Stimulated activated CD8-positive, alpha-beta memory T cell treated with anti-CD3 and anti-CD28 coated beads, Interleukin-15, amount 100 ng/mL, for 24 hours (primary cell): Measurements from ENCODE around the gene CDH23.

Experiments used
- DNase-seq: peaks from one replicate; pipeline ENCODE4 v3.0.0-alpha.2; 2020; ENCODE audit warnings: low read depth

CDH23 gene

DNA sequence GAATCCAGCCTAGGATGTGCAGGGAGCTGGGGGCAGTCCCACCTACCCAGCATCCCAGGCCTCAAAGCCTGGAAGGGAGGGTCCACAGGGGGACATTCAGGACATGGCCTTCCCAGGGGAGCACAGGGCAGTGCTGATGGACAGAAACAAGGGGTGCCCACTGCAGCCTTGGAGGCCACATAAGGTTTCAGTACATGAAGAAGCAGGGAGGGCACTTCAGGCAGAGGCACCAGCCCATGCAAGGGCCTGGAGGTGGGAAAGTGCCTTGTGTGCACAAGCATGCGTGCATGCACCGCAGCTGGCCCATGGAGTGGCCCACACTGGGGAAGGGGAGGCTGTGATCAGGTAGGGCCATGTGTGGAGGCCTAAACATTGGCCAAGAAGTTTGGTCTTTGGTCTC lies 313.8 kb downstream of the CDH23 start:
- no peak for DNase-seq

DNA sequence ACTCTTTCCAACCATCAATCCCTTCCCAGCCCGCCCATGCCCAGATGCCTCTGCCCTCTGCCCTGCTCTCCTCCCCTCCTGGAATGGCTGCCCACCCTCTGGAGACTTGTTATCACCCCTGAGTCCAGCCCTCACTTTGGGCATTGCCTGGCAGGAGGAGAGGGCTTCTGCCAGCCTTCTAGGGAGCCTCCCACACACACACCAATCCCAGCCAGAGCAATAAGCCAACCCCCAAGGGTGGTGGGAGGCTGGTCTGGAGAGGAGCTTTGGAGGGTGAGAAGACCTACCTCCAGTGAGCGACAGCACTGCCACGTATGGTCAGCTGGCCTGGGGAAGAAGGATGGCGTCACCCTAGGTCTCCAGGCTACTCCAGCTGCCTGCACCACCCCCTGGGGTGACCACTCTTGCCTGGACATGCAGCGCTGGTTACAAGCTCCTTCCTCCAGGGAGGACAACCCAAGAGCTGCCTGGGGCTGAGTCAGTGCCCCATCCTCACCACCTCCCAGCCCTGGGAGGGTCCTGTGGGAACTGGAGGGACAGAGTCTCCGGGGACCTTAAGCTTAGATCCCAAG lies 314.4 kb downstream of the CDH23 start:
- no peak for DNase-seq

DNA sequence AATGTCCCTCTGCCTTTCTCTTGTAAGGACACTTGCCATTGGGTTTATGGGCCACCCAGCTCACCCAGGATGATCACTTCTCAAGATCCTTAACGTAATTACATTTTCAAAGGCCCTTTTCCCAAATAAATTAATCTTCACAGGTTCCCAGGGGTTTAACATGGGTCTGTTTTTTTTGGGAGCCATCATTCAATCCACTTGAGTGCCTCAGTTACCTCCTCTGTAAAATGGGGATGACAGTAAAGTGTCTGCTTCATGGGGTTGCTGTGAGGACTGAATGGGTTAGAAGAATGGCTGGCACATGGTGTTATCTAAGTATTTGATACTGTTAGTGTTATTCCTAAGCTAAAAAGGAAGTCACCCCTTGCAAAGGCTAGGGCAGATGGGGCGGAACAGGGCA lies 315.4 kb downstream of the CDH23 start:
- no peak for DNase-seq

DNA sequence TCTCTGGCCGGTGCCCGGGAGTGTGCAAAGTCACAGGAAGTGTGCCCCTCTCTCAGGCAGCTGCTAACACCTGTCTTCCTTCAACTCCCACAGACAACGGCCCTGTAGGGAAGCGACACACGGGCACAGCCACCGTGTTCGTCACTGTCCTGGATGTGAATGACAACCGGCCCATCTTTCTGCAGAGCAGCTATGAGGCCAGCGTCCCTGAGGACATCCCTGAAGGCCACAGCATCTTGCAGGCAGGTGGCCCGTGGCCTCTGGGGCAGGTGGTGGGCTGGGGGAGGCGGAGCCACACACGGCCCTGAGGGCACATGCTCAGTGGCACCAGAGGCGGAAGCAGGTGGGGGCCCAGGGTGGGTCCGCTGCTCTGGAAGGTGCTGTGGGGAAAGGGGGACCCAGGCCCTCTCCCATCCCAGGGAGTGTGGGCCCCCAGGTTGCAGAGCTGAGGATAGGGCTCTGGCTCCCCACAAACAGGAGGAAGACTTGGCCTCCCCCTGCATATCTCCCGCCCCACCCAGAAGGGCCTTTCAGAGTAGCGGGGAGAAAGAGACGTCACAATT lies 315.9 kb downstream of the CDH23 start:
- no peak for DNase-seq

DNA sequence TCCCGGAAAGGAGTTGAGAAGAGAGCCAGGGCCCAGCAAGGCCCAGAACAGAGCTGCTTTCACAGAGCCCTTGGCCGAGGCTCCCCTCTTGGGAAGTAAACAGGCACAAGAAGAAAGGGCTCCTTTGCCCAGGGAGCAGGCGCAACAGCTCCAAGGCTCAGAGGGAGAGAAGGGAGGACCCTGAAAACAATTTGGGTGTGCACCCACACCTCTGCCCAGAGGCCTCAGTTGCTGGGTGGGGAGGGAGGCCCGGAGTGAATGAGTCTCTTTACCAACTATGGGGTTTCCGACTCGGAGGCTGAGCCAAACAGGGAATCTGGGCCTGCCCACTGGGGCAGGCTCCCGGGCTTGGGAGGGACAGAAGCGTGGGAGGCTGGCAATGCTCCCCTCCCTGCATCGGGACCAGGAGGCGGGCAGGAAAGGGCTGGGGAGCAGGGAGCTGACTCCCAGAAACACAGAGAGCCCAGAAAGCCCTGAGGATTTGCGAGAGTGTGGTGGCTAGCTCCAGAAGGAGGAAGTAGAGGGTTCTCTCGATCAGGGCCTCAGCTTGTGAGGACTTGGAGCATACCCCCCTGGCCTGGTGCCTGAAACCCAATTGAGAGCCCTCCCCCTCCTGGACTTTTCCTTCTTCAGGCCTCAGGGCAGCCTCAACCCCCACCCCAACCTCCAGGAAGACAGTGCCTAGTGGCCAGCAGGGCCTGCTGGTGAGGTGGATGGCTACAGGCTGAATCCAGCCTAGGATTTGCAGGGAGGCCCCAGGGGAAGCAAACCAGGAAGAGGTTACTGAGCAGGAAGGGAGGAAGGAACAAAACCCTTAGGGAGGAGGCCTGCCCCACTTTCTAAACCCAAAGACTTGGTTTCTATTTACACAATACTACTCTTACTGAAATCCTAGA lies 316.7 kb downstream of the CDH23 start:
- no peak for DNase-seq

DNA sequence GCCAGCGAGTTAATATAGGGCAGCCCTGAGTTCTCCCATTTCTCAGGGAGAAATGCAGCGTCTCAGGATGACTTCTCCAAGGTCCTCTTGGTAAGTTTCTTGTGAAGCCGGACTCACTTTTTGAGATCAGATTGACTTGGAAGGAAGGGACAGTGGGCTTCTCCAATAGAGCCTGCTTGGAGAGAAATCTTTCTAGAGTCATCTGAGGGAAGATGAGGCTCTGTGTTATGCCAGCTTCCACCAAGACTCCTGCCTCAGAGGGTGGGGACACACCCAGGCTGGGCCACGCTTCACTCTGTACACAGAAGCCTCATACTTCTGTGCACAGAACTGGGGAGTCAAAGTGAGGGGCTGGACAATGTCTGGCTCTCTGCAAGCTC lies 317.3 kb downstream of the CDH23 start:
- no peak for DNase-seq

DNA sequence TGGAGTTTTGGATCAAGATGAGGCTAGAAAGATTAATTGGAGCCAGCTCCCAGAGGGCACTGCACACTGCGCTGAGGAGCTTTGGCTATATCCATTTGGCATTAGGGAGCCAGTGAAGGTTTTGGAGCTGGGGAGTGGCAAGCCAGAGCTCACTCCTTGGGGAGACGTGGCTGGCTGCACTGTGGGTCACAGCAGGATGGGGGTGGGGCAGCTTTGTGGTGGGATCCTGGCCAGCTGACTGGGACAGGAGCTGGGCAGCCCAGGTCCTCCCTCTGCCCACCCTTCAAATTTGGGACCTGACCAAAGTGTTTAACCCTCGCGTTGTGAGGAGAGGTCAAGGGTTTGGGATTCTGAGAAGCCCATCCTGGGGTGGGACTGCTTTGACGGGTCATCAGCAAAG lies 317.9 kb downstream of the CDH23 start:
- no peak for DNase-seq

DNA sequence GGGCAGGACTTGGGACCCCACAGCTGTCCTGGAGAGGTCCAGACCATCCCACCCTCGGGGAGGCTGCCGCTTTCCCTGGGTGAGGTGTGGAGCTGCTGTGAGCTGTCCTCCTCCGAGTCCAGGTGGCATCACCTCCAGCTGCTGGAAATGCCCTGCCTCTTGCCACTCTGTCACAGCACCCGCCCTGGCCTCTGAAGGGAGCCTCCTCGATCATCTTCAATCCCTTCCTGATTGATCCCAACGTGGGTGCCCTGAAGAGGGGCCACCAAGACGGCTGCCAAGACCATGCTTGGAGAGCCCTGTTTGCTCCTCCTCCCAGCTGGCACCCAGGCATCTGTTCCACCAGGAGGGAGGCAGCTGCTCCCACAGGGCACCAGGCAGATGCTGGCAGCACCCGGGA lies 318.3 kb downstream of the CDH23 start:
- DNase-seq = no peak

DNA sequence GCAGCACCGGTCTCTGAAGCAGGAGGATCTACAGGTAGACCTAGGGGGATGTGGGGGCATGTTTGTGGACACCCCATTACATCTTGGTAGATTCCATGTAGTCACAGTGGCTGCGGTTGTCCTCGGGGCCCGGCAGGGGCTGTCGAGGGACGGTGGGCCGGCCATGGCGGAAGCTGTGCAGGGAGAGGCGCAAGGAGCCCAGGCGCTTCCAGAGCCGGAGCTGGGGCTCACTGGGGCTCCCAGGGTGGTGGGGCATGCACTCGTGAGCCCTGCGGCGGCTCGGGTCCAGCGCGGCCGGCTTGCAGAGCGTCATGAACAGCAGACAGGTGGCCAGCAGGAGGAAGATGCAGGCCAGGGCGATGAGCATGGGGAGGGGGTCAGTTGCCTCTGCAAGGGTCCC lies 319.1 kb downstream of the CDH23 start:
- no peak for DNase-seq

DNA sequence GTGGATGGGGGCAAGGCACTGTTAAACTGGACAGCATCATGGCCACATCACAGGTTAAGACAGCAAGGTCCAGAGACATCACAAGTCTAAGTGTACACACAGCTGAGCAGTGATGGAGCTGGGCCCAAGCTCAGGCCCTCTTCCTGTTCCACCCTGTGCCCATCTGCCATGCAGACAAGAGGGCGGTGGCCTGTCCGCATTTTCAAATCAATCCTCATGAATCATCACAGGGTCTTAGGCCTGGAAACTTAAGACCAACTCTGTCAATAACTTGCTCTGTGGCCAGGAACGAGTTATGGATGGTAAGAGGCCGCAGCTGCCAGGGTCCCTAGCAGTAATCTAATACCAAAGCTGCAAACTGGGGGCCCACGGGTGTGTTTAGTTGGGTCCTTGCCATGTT lies 319.7 kb downstream of the CDH23 start:
- no peak for DNase-seq

DNA sequence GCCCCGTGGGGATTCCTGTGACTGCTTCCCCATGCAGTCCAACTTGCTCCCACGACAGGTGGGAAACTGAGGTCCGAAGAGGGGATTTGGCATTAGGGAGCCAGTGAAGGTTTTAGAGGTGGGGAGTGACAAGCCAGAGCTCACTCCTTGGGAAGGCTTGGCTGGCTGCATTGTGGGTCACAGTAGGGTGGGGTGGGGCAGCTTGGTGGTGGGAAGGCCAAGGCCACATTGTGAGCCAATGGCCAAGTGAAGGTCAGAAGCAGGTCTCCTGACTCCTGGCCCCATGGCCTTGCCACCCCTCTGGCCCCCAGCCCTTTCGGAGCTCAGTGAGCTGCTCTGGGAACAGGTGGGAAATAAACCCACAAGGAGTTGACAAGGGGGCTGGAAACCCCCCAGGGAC lies 320.3 kb downstream of the CDH23 start:
- no peak for DNase-seq

DNA sequence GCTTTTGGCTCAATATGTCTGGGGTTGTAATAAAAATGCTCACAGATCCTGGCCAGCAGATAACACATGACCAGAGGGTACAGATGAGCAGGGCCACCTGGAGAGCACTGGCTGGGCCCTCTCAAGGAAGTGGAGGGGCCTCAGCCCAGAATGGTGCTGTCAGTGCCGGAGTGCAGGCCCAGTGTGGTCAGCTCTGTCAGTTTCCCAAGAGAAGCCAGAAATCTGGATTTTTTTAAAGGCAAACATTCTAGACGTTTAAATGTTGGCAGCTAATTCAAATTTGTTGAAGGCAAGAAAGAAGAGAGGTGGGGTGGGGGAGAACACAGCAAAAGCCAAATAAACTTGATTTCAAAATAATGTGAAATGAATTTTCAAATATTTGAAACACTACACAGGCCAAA lies 320.8 kb downstream of the CDH23 start:
- no peak for DNase-seq

DNA sequence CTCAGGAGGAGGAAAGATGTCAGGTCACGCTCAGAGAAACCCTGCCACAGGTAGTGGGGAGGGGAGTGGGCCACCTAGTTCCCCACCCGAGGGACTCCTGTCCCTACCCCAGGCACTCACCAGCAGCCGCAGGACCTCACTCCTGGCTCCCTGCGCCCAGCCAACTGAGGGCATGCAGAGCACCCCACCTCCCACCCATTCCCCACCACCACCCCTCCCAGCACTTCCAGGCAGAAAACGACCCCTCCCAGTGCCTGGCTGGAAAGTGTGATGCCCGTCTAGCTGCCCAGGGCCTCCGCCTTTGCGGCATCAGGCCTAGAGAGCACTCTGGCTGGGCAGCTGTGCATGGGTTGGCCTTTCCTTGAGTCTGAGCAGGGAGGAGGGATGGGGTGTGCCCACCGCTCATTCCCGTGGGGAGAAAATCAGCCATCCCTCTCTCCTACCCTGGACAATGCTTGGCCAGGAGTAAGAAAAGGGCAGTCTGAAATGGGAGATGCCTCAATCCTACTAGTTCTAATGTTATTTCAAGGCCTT lies 321.5 kb downstream of the CDH23 start:
- no peak for DNase-seq

DNA sequence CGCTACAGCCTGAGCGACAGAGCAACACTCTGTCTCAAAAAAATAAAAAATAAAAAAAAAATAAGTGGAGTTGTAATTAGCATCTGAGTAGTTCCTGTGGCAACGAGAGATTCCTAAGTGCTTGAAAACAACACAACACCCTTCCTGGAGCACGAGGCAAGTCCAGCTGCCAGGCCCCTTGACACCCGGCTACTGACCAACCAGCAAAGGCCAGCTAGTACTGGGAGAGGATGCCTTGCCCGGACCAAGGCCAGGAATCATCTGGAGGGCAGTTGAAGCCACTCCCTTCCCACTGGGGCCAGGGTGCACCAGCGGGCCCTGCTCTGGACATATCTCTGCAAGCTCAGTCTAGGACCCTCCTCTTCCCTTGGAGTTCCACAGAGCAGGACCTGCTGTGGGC lies 322.3 kb downstream of the CDH23 start:
- no peak for DNase-seq

DNA sequence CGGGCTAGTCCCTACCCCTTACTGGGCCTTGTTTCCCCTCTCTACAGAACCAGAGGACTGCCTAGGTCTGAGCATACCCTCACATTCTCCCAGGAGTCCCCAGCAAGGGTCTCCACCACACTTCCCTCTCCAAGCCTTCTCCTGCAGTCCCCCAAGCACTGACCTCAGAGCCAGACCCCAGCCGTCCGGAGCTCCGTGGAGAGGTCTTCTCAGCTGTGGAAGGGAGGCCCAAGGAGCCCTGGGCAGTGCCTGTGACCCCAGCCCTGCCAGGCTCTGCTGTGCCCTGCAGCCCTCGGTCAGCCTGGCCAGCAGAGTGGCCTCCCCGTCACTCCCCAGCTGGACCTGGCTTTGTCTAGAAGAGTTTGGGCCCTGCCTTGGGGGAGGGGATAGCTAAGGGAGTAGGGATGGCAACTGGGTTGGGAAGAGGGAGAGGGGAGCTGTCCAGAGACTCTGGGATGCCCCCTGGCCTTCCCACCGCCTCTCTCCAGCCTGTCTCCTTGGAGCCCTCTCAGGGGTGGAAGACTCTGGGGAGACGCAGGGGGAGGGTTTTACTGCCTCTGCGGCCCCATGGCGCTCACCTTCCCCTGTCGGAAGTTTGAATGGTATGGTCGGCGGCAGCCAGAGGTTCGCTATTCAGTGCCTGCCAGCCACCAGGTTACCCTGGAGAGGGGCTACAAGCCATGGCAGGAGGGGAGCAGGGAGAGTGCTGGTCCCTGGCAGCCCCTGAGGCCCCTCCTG lies 322.9 kb downstream of the CDH23 start, which contains the start of gene C10orf105:
TSS of gene C10orf105 (minus strand) at position 315 of the 738 bp plus-strand sequence. CDS start 3,441 bp downstream, outside the sequence.
- no peak for DNase-seq

DNA sequence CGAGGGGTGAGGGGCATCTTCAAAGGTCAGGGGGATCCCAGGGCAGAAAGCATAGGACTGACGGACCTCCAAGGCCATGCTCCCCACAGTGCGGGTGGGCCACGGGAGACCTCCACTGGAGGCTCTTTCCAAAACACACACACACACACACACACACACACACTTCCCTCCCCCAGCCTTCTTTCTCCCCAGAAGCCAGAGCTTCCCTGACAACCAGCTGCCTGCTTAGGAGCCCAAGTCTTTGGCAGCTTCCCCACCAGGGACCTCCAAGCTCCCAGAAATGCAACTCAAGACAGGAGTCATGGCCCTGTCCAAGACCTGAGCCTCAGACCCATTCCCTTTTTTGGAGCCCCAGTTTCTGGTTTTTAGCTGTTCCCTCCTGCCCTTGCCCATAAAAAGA lies 323.6 kb downstream of the CDH23 start:
- DNase-seq = no peak

DNA sequence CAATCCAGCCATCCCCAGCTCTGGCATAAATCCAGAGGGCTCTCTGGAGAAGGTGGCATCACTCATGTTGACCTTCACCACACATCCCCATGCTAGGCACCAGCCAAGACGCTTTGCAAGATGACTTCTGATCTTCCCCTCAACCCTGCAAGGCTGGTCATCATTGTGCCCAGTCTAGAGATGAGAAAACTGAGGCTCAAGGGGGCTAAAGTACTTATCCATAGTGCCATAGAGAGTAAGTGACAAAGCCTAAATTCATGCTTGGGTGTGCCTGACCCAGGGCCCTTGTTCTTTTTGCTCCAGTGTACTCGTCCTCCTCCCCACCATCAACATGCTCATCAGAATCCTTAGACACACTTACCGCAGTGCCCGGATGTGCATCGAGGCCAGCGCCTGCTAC lies 324.6 kb downstream of the CDH23 start:
- no peak for DNase-seq

DNA sequence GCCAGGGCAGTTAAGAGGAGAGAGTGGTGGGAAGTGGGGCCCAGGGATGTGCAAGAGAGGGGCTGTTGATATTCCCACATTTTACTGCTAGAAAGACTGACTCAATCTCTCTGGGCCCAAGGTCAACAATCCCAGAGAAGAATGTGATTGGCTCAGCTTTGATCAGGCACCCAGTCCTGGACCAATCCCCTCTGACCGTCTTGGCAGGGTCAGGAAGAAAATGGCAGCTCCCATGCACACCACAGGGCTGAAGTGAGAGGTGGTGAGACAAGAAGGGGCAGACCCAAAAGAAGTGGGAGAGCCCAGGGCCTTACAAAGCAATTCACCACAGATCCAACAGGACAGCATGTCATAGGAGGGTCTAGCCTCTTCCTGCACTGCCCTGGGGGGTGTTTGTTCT lies 326.1 kb downstream of the CDH23 start:
- DNase-seq = no peak

DNA sequence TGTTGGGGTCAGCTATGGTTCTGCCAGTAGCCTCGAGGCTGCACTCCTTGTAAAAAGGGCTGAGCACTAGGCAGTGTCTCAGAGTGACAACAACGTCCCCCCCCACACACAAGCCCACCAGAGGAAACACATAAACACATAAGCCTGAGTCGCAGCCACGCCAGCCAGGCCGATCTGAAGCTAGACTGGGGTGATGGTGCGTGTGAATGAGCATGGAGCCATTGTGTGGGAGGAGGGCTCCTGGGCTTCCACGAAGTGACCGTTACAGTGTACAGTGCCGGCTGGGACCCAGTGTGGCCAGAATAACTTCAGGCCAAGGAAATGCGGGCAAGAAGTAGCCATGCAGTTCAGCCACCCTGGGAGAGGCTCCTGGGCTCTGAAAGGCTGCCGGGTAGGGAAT lies 326.6 kb downstream of the CDH23 start:
- DNase-seq = no peak

DNA sequence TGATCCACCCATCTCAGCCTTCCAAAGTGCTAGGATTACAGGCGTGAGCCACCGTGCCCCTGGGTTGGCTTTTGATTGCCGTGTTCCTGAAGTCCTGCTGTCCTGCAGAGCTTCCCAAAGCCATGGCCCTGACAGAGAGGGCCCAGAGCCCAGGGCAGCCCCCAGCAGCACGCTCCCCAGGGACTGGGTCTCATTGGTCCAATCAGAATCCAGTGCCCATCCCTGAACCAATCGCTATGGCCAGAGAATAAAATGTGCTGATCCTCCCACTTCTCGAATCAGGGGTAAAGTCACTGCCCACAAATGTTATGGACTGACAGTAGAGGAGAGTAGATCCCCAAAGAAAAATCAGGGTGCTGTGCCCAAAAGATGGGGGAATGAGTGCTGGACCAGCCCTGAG lies 327.8 kb downstream of the CDH23 start:
- no peak for DNase-seq

DNA sequence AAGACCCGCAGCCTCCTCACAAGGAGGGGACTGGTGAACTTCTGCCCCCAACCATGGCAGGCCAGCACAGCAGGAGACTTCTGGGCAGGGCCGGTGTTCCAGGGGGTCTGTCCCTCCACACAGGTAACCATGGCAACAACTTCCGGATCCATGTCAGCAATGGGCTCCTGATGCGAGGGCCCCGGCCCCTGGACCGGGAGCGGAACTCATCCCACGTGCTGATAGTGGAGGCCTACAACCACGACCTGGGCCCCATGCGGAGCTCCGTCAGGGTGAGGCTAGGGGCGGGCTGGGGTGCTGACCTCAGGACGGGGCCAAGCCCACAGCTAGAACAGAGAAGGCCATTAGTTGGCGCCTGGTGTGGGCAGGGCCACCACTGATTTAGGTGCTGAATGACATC lies 328.5 kb downstream of the CDH23 start:
- no peak for DNase-seq

DNA sequence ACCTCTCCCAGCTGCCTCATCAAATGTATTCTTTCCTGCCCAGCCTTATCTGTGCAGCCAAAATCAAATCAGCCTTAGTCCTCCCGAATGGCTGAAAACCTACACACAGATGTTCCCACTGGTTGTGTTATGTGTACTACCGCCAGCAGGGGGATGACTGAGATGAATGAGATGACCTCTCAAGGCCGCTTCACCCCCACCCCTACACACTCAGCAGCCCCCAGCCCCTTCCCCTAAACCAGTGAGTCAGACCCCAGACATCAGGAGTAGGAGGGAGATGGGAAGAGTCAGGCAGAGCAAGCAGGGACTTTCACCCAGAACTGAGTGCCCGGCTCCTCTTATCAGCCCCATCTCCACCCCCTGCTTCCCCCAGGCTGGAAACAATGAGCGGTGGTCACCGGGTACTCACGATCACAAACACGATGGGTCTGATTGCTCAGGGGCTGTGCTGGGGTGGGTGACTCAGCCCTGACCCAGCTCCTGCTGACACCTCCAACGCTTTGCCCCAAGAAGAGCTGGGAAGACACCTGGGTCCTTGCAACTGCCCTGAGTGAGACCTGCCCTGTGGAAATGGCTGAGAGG lies 329.4 kb downstream of the CDH23 start:
- DNase-seq = no peak
